PC-9 (cell line): ENCODE measurements around the gene OR10K2. TPM values are rescaled to one million over a fixed set of nuclear protein-coding genes. Genes with fewer than 3 reads are reported as not detected.

Experiments
- BruUV-seq: library from RNA; stranded (reverse); fragments of 400-500 nt; replicated peaks from 2 replicates; lab custom pipeline; 2021; lab: Mats Ljungman, UMichigan
- CTCF ChIA-PET: fragments of 300-600 bp; sonication (Branson Sonifier 250); formaldehyde crosslinking; loops from one replicate; lab custom pipeline; 2022; ENCODE audit warnings: antibody characterized with exemption; lab: Charles Lee
- POLR2A ChIA-PET: fragments of 300-600 bp; sonication (Branson Sonifier 250); formaldehyde crosslinking; loops from one replicate; lab custom pipeline; 2022; ENCODE audit warnings: antibody characterized with exemption; ENCODE audit not compliant: unreplicated experiment; lab: Charles Lee
- DNase-seq, 2 experiments: peaks; one replicate each; pipeline versions ENCODE4 v3.0.0 to v3.0.0-alpha.2; 2015 to 2022; ENCODE audit warnings: mixed read lengths in 1 of 2
- H2AFZ ChIP-seq: fragments of 200-600 bp; sonication (generic); 2 replicates; pipeline ENCODE4 v1.8.1; 2017; ENCODE audit warnings: antibody characterized with exemption
- H3F3A ChIP-seq: fragments of 200-600 bp; sonication (generic); 2 replicates; pipeline ENCODE4 v1.8.1; 2017; ENCODE audit warnings: antibody characterized with exemption, mild to moderate bottlenecking, low read depth; ENCODE audit not compliant: insufficient read depth
- H3K27ac ChIP-seq: fragments of 200-600 bp; sonication (generic); 2 replicates; pipeline ENCODE4 v1.6.1; 2016; ENCODE audit warnings: mixed run types
- H3K27me3 ChIP-seq: fragments of 200-600 bp; sonication (generic); 2 replicates; pipeline ENCODE4 v1.6.1; 2016; ENCODE audit warnings: low read depth, mixed run types; ENCODE audit not compliant: insufficient read depth
- H3K36me3 ChIP-seq: fragments of 200-600 bp; sonication (generic); 2 replicates; pipeline ENCODE4 v1.6.1; 2016; ENCODE audit warnings: low read depth, mixed run types
- H3K4me1 ChIP-seq: fragments of 200-600 bp; sonication (generic); replicated peaks from 2 replicates; pipeline ENCODE4 v1.6.1; 2016; ENCODE audit warnings: mixed run types; ENCODE audit not compliant: insufficient read depth
- H3K4me2 ChIP-seq: fragments of 200-600 bp; sonication (generic); 2 replicates; pipeline ENCODE4 v1.6.1; 2017; ENCODE audit warnings: mixed run types
- H3K4me3 ChIP-seq: fragments of 200-600 bp; sonication (generic); 2 replicates; pipeline ENCODE4 v1.6.1; 2016; ENCODE audit warnings: mixed run types
- H3K79me2 ChIP-seq: fragments of 200-600 bp; sonication (generic); 2 replicates; pipeline ENCODE4 v1.6.1; 2017; ENCODE audit warnings: low read depth, mixed run types
- H3K9me2 ChIP-seq: fragments of 200-600 bp; sonication (generic); 2 replicates; pipeline ENCODE4 v1.8.1; 2017; ENCODE audit warnings: mild to moderate bottlenecking; ENCODE audit not compliant: insufficient read depth
- H3K9me3 ChIP-seq: fragments of 200-600 bp; sonication (generic); 2 replicates; pipeline ENCODE4 v1.8.1; 2016; ENCODE audit warnings: low read depth; ENCODE audit not compliant: insufficient read depth
- H4K20me1 ChIP-seq: fragments of 200-600 bp; sonication (generic); 2 replicates; pipeline ENCODE4 v1.8.1; 2017; ENCODE audit not compliant: insufficient read depth
- EZH2 ChIP-seq: fragments of 200-600 bp; sonication (generic); IDR thresholded peaks from 2 replicates; pipeline ENCODE4 v1.8.0; 2017; ENCODE audit warnings: antibody characterized with exemption, low read depth
- intact Hi-C: fragments of 100-400 bp; cut with micrococcal nuclease; formaldehyde crosslinking; loops from one replicate; pipeline ENCODE4 v1.10.0; 2022; ENCODE audit not compliant: unreplicated experiment
- total RNA-seq: library from RNA; stranded (reverse); gene quantifications from 2 replicates; pipeline ENCODE4 v1.2.3, GENCODE V29; 2021
- TF ChIP-seq, protein P1 (sequence below): fragments of 200-600 bp; sonication (generic); conservative IDR thresholded peaks from 2 replicates; pipeline ENCODE4 v1.6.1; 2017; ENCODE audit warnings: mixed run types, antibody characterized with exemption, mild to moderate bottlenecking, moderate library complexity

The OR10K2 gene
- total RNA-seq, 1 experiment from 2014 or later, result not detected

DNA sequence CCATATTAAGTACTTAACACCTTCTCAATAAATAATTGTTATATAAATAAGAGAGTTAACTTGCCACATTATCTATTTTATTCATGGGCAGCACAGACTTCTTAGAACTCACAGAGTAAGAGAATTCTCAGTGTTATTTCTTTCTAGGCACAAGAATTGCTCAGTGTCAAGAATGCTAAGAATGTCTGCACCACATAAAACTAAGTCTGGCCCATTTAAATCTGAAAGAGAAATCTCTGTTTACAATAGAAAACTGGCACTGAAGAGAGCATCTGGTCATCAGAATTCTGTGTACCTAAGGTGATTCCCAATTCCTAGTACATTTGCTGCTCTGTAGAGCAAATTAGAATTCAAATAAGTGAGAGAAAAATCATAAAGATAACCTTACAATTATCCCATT lies 3.8 kb downstream of the OR10K2 start:
- no peaks in the 10 kb centered on the region for H3F3A ChIP-seq
- H3K27ac ChIP-seq, result no peak overlapping the region
- H3K27me3 ChIP-seq, result no peaks in the 10 kb centered on the region
- H3K79me2 ChIP-seq, result no peaks in the 10 kb centered on the region
- no peak overlapping the region for H3K4me2 ChIP-seq
- H3K36me3 ChIP-seq, result no peaks in the 10 kb centered on the region
- no peaks in the 10 kb centered on the region for H3K9me2 ChIP-seq
- H3K4me3 ChIP-seq, result no peak overlapping the region
- ChIA-PET POLR2A (no interaction called here), CTCF (no interaction called here)
- H3K9me3 ChIP-seq, result no peaks in the 10 kb centered on the region
- DNase-seq, result no peak
- H3K4me1 ChIP-seq, result no peaks in the 10 kb centered on the region
- H4K20me1 ChIP-seq, result no peaks in the 10 kb centered on the region
- intact Hi-C loops, result no loop called here
- TF ChIP-seq EZH2, result no peak
- TF ChIP-seq, protein P1, sequence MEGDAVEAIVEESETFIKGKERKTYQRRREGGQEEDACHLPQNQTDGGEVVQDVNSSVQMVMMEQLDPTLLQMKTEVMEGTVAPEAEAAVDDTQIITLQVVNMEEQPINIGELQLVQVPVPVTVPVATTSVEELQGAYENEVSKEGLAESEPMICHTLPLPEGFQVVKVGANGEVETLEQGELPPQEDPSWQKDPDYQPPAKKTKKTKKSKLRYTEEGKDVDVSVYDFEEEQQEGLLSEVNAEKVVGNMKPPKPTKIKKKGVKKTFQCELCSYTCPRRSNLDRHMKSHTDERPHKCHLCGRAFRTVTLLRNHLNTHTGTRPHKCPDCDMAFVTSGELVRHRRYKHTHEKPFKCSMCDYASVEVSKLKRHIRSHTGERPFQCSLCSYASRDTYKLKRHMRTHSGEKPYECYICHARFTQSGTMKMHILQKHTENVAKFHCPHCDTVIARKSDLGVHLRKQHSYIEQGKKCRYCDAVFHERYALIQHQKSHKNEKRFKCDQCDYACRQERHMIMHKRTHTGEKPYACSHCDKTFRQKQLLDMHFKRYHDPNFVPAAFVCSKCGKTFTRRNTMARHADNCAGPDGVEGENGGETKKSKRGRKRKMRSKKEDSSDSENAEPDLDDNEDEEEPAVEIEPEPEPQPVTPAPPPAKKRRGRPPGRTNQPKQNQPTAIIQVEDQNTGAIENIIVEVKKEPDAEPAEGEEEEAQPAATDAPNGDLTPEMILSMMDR, result no peak
- no peak overlapping the region for H2AFZ ChIP-seq
- BruUV-seq, result no TSS peak

- BruUV-seq, result no TSS peak
These were observed 8.5 kb downstream of the OR10K2 start for GRCh38 chr1:158417586-158417985.

DNA sequence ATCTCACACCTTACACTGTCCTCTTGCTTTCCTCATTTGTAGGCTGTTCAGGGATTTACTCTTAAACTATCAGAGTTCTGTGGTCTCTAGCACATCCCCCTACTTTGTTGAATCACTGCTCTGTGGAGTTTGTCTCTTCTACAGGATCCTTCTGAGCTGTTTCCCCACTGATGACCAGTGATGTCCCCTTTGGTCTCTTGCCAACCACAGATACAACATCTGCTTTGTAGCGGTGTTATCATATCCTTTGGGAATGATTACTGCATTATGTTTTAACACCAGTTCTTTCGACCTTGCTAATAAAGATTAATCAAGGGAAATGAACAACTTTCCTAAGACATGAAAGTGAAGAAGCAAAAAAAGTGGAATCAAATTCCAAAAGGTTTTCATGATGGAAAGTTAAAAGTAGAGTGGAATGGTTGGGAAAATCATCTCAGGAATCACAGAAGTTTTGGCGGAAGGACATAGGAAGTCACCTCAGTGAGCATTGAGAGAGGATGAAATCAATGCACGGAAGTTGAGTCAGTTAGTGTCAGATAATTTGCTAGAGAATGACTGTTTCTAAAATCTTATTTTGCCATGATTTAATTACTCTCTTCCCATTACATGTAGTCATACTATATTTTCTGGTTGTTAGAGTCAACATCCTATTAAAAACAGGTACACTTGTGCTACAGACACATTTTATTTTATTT lies 11.2 kb downstream of the OR10K2 start:
- Histone ChIP-seq H3K36me3 (no peaks in the 10 kb centered on the region), H3K79me2 (no peaks in the 10 kb centered on the region), H3F3A (no peaks in the 10 kb centered on the region), H4K20me1 (no peaks in the 10 kb centered on the region), H3K27ac (no peak overlapping the region), H3K4me2 (no peak overlapping the region), H3K9me2 (no peaks in the 10 kb centered on the region), H2AFZ (no peak overlapping the region), H3K9me3 (no peaks in the 10 kb centered on the region), H3K4me1 (no peaks in the 10 kb centered on the region), H3K27me3 (no peaks in the 10 kb centered on the region), H3K4me3 (no peak overlapping the region)
- ChIA-PET CTCF (no interaction called here), POLR2A (no interaction called here)
- no TSS peak for BruUV-seq
- no peak for TF ChIP-seq EZH2
- TF ChIP-seq, protein P1, result no peak
- intact Hi-C loops, result no loop called here
- DNase-seq, result no peak

More at GRCh38 chr1:158417586-158417985, 8.5 kb downstream of the OR10K2 start:
- H3K4me1 ChIP-seq, result no peaks in the 10 kb centered on the region
- no peaks in the 10 kb centered on the region for H3F3A ChIP-seq
- no peak overlapping the region for H3K27ac ChIP-seq
- no peaks in the 10 kb centered on the region for H3K27me3 ChIP-seq
- H3K9me3 ChIP-seq, result no peaks in the 10 kb centered on the region
- no peak for TF ChIP-seq EZH2
- TF ChIP-seq, protein P1, result no peak
- intact Hi-C loops, result no loop called here
- no peaks in the 10 kb centered on the region for H4K20me1 ChIP-seq
- no peak overlapping the region for H3K4me3 ChIP-seq
- POLR2A ChIA-PET, result no interaction called here
- H3K9me2 ChIP-seq, result no peaks in the 10 kb centered on the region
- CTCF ChIA-PET, result no interaction called here
- H3K79me2 ChIP-seq, result no peaks in the 10 kb centered on the region
- no peak for DNase-seq
- no peaks in the 10 kb centered on the region for H3K36me3 ChIP-seq
- no peak overlapping the region for H2AFZ ChIP-seq
- H3K4me2 ChIP-seq, result no peak overlapping the region
